Ovary (tissue), 9 donors: ENCODE measurements around the gene ZBED1. TPM values are rescaled to one million over a fixed set of nuclear protein-coding genes. Genes with fewer than 3 reads are reported as not detected.

Source experiments
- DNase-seq, 5 donors: peaks; one replicate each; pipeline ENCODE4 v3.0.0-alpha.2; 2019 to 2020
- H3K27ac ChIP-seq, 2 donors: fragments of 200-600 bp; one replicate each; pipeline versions ENCODE4 v1.5.1 to v1.8.0; 2019 to 2022
- H3K27me3 ChIP-seq: fragments of 200-600 bp; one replicate; pipeline ENCODE4 v1.8.0; 2022
- H3K36me3 ChIP-seq: fragments of 200-600 bp; sonication (generic); one replicate; pipeline ENCODE4 v1.5.1; 2019
- H3K4me1 ChIP-seq: one replicate; pipeline ENCODE4 v1.8.1; 2013; ENCODE audit warnings: mild to moderate bottlenecking, moderate library complexity; ENCODE audit not compliant: insufficient read depth
- H3K4me3 ChIP-seq: fragments of 200-600 bp; sonication (generic); one replicate; pipeline ENCODE4 v1.5.1; 2017
- H3K9me3 ChIP-seq, 2 donors: fragments of 200-600 bp in 1 of 2; sonication (generic) in 1 of 2; one replicate each; pipeline versions ENCODE4 v1.5.1 to v1.8.1; 2013 to 2019; ENCODE audit warnings: mild to moderate bottlenecking in 1 of 2, moderate library complexity in 1 of 2
- CTCF ChIP-seq, 3 donors: fragments of 450-650 bp in 2 of 3; fragments of 200-600 bp in 1 of 3; IDR thresholded peaks; one replicate each; pipeline versions ENCODE4 v1.5.1 to v1.8.0; 2016 to 2022; ENCODE audit warnings: antibody characterized with exemption in 3 of 3, mild to moderate bottlenecking in 1 of 3
- EP300 ChIP-seq: sonication (generic); formaldehyde crosslinking; IDR thresholded peaks from one replicate; pipeline ENCODE4 v1.6.1; 2017; ENCODE audit warnings: antibody characterized with exemption
- POLR2A ChIP-seq: fragments of 450-650 bp; IDR thresholded peaks from one replicate; pipeline ENCODE4 v1.6.1; 2017; ENCODE audit warnings: antibody characterized with exemption, mild to moderate bottlenecking, moderate library complexity
- WGBS, 3 donors: extraction: QIAGEN DNeasy Blood & Tissue Kit in 1 of 3; methylation state at CpG; one replicate each; pipeline versions ENCODE4 v1.1.5 to v1.1.7; 2013 to 2017; 5-methylcytosine and 5-hydroxymethylcytosine counted together
- intact Hi-C, 4 donors: fragments of 100-400 bp; cut with DNase I; formaldehyde crosslinking; loops; one replicate each; pipeline versions ENCODE4 v1.11.0 to v1.15.1; 2022 to 2023
- polyA plus RNA-seq, 2 donors: library from polyadenylated mRNA; stranded (reverse); fragments of 200-250 nt in 1 of 2; fragments of 350-450 nt in 1 of 2; fragmentation: Illumina TruSeq in 1 of 2; extraction: RNeasy Lipid Tissue Mini Kit (QIAGEN cat#74804) in 1 of 2; gene quantifications; one replicate each; pipeline ENCODE4 v1.2.3, GENCODE V29; 2013 to 2014
- total RNA-seq, 7 donors: library from RNA; depleted of rRNA in 2 of 7; stranded (reverse); fragments of >200 nt in 2 of 7; fragmentation: NEBNext Ultra II Directional in 3 of 7; extraction: Animal tissue kit (Norgen Biotek cat#: 25700) in 3 of 7; gene quantifications; one replicate each; pipeline versions ENCODE4 v1.1.0 to v1.2.4, GENCODE V29; 2016 to 2023
- donor health status: DM: no; HTN: no; CAD: no; lungs with moderate emphysema.
- donor health status: DM: no; HTN: no; CAD: no.
- donor health status: Bipolar disorder and iron deficiency.
- donor health status: DM: yes; HTN: yes; CAD: no.
- donor health status: DM: no; HTN: no; CAD: no.
- donor health status: DM: yes; HTN: yes; CAD: no.

Gene ZBED1
- total and polyA plus RNA-seq, 9 donors = 23.4 to 39.0 (median 26.0) TPM

GRCh38 chrX:2504706-2505332 lies 4.0 kb upstream of the ZBED1 start:
- H3K4me3 ChIP-seq = no peak overlapping the region
- 58 to 65% (median 64%) methylated on average over 7 of the region's 7 CpGs for WGBS, 3 donors
- H3K27ac ChIP-seq = no peak overlapping the region
- no peaks in the 10 kb centered on the region for H3K27me3 ChIP-seq
- no peak for DNase-seq
- intact Hi-C loops = no loop called here
- TF ChIP-seq POLR2A (no peak), CTCF (IDR thresholded peaks at IDR 0.05) (no peak), EP300 (no peak)
- no peaks in the 10 kb centered on the region for H3K4me1 ChIP-seq
- H3K36me3 ChIP-seq = no peaks in the 10 kb centered on the region
- no peaks in the 10 kb centered on the region for H3K9me3 ChIP-seq

- H3K36me3 ChIP-seq = no peaks in the 10 kb centered on the region
- no peak for DNase-seq
- WGBS, 3 donors = 85 to 93% (median 90%) methylated on average over 13 of the region's 13 CpGs
- no peaks in the 10 kb centered on the region for H3K27me3 ChIP-seq
- no peak for TF ChIP-seq POLR2A
- TF ChIP-seq EP300 = no peak
- TF ChIP-seq CTCF (IDR thresholded peaks at IDR 0.05) = no peak
- peaks cover 5% of the 10 kb centered on the region for H3K4me1 ChIP-seq
- H3K27ac ChIP-seq = no peak overlapping the region
- intact Hi-C loops = no loop called here
- H3K9me3 ChIP-seq = no peaks in the 10 kb centered on the region
- no peak overlapping the region for H3K4me3 ChIP-seq
Observed at GRCh38 chrX:2503591-2504500, 3.1 kb upstream of the ZBED1 start.

GRCh38 chrX:2502668-2503519 lies 2.1 kb upstream of the ZBED1 start:
- H3K27me3 ChIP-seq = no peaks in the 10 kb centered on the region
- H3K4me3 ChIP-seq = no peak overlapping the region
- no peak overlapping the region for H3K27ac ChIP-seq
- H3K36me3 ChIP-seq = no peaks in the 10 kb centered on the region
- peak in 1 of 5 donors; percentile 3 for DNase-seq
- WGBS, 3 donors = 53 to 62% (median 58%) methylated on average over 19 of the region's 19 CpGs
- TF ChIP-seq EP300 = no peak
- TF ChIP-seq CTCF (IDR thresholded peaks at IDR 0.05) = no peak
- no peak for TF ChIP-seq POLR2A
- peaks cover 5% of the 10 kb centered on the region for H3K4me1 ChIP-seq
- intact Hi-C loops = no loop called here
- H3K9me3 ChIP-seq = no peaks in the 10 kb centered on the region

- Histone ChIP-seq H3K9me3 (no peaks in the 10 kb centered on the region), H3K4me3 (no peak overlapping the region), H3K36me3 (no peaks in the 10 kb centered on the region), H3K27me3 (no peaks in the 10 kb centered on the region), H3K27ac (no peak overlapping the region), H3K4me1 (peaks cover 5% of the 10 kb centered on the region)
- peak in 1 of 5 donors; percentile 22 for DNase-seq
- no peak for TF ChIP-seq CTCF (IDR thresholded peaks at IDR 0.05)
- no peak for TF ChIP-seq EP300
- TF ChIP-seq POLR2A = no peak
- intact Hi-C loops = no loop called here
- WGBS, 3 donors = 87 to 90% (median 90%) methylated on average over 5 of the region's 5 CpGs
Observed at GRCh38 chrX:2502120-2502667, 1.4 kb upstream of the ZBED1 start.
